Keratinocyte (primary cell): ENCODE data around the gene HEATR3. TPM values are rescaled to one million over a fixed set of nuclear protein-coding genes. Genes with fewer than 3 reads are reported as not detected.

Experiments used
- DNase-seq: peaks from one replicate; pipeline ENCODE4 v3.0.0-alpha.2; 2011; ENCODE audit warnings: low read depth, missing footprints, low spot score
- FAIRE-seq: peaks from 2 replicates; lab custom pipeline; 2011; peaks lifted over from hg19 to GRCh38; lab: Jason Lieb, UNC
- H2AFZ ChIP-seq: 2 replicates; pipeline ENCODE4 v1.6.0; 2012; ENCODE audit warnings: low read length, control low read depth, inconsistent platforms; ENCODE audit not compliant: control insufficient read depth
- H3K27ac ChIP-seq: 2 replicates; pipeline ENCODE4 v1.5.1; 2011; ENCODE audit warnings: low read length; ENCODE audit not compliant: control insufficient read depth, insufficient read depth
- H3K27me3 ChIP-seq: 3 replicates; pipeline ENCODE4 v1.6.0; 2011; ENCODE audit warnings: low read length; ENCODE audit not compliant: control insufficient read depth, insufficient read depth; ENCODE audit errors: extremely low read depth
- H3K36me3 ChIP-seq, 2 experiments: 2 replicates in 1 of 2; 3 replicates in 1 of 2; pipeline ENCODE4 v1.5.1; 2011; ENCODE audit warnings: low read length in 2 of 2, mild to moderate bottlenecking in 1 of 2; ENCODE audit not compliant: control insufficient read depth in 2 of 2, insufficient read depth in 2 of 2; ENCODE audit errors: extremely low read depth in 1 of 2
- H3K4me1 ChIP-seq: 3 replicates; pipeline ENCODE4 v1.5.1; 2011; ENCODE audit warnings: low read length; ENCODE audit not compliant: control insufficient read depth, insufficient read depth; ENCODE audit errors: extremely low read depth
- H3K4me2 ChIP-seq: 3 replicates; pipeline ENCODE4 v1.6.0; 2011; ENCODE audit warnings: low read depth, low read length; ENCODE audit not compliant: control insufficient read depth, insufficient read depth; ENCODE audit errors: extremely low read depth
- H3K4me3 ChIP-seq, 3 experiments: fragments of 200-600 bp in 1 of 3; sonication (generic) in 1 of 3; 2 replicates in 2 of 3; 3 replicates in 1 of 3; pipeline ENCODE4 v1.5.1; 2011 to 2016; ENCODE audit warnings: low read length in 3 of 3, mild to moderate bottlenecking in 3 of 3, control low read depth in 2 of 3, inconsistent platforms in 1 of 3, low read depth in 1 of 3, mixed read lengths in 1 of 3, mixed run types in 1 of 3, moderate library complexity in 1 of 3; ENCODE audit not compliant: control insufficient read depth in 2 of 3, insufficient read depth in 2 of 3; ENCODE audit errors: extremely low read depth in 1 of 3
- H3K79me2 ChIP-seq: 2 replicates; pipeline ENCODE4 v1.6.0; 2012; ENCODE audit warnings: low read length; ENCODE audit not compliant: control insufficient read depth, insufficient read depth
- H3K9ac ChIP-seq: 3 replicates; pipeline ENCODE4 v1.6.0; 2011; ENCODE audit warnings: low read length; ENCODE audit not compliant: control insufficient read depth, insufficient read depth; ENCODE audit errors: extremely low read depth
- H3K9me1 ChIP-seq: 3 replicates; pipeline ENCODE4 v1.6.0; 2011; ENCODE audit warnings: low read length; ENCODE audit not compliant: control insufficient read depth, insufficient read depth; ENCODE audit errors: extremely low read depth
- H3K9me3 ChIP-seq: 2 replicates; pipeline ENCODE4 v1.5.1; 2012; ENCODE audit warnings: low read depth, low read length; ENCODE audit not compliant: control insufficient read depth
- H4K20me1 ChIP-seq: 3 replicates; pipeline ENCODE4 v1.6.0; 2011; ENCODE audit warnings: low read length; ENCODE audit not compliant: control insufficient read depth, insufficient read depth; ENCODE audit errors: extremely low read depth
- EZH2 ChIP-seq: IDR thresholded peaks from one replicate; pipeline ENCODE4 v1.6.1; 2012; ENCODE audit warnings: inconsistent platforms, mild to moderate bottlenecking, low read length, moderate library complexity
- dilution Hi-C: fragments of 300-500 bp; cut with MboI; formaldehyde crosslinking; loops from one replicate; pipeline ENCODE4 v1.7.0; 2020; ENCODE audit warnings: low sequenced_read_pairs; ENCODE audit not compliant: extremely low pct_ligation_motif_present
- polyA plus RNA-seq, 5 experiments: library from polyadenylated mRNA; depleted of rRNA in 3 of 5; stranded (reverse) in 3 of 5; stranded (forward) in 1 of 5; unstranded in 1 of 5; fragments of >200 nt; gene quantifications; 1 replicate in 1 of 5; 2 replicates in 3 of 5; 3 replicates in 1 of 5; pipeline versions ENCODE4 v1.2.1 to v1.2.3, GENCODE V29; 2011 to 2012; ENCODE audit warnings: missing spikeins in 2 of 5, low read depth in 1 of 5, low replicate concordance in 1 of 5
- TF ChIP-seq, protein P1 (sequence below), 3 experiments: IDR thresholded peaks in 1 of 3; conservative IDR thresholded peaks in 1 of 3; optimal IDR thresholded peaks in 1 of 3; 2 replicates in 2 of 3; 3 replicates in 1 of 3; pipeline versions ENCODE3 to v1.5.1; 2011; ENCODE audit warnings: low read length in 3 of 3, mild to moderate bottlenecking in 3 of 3, moderate library complexity in 2 of 3, control low read depth in 1 of 3, inconsistent platforms in 1 of 3; ENCODE audit not compliant: insufficient read depth in 2 of 3; ENCODE audit errors: extremely low read depth in 1 of 3

HEATR3 gene
- polyA plus RNA-seq, 1 donor (not counting 4 experiments of a cell fraction or from before 2014, with no cell fraction given), result 27.2 TPM

DNA sequence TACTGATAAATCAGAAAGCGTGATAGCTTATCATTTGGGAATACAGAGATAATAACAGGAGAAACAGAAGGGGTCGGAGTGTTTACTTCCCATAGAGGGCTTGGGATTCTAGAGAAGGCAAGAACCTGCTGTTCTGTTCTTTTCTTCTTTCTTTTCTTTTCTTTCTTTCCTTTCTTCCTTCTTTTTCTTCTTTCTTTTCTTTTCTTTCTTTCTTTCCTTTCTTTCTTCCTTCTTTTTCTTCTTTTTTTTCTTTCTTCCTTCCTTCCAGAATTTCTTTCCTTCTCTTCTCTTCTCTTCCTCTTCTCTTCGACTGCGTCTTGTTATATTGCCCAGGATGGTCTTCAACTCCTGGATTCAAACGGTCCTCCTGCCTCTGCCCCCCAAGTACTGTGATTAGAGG, 22.4 kb upstream of the HEATR3 start:
- TF ChIP-seq, protein P1, sequence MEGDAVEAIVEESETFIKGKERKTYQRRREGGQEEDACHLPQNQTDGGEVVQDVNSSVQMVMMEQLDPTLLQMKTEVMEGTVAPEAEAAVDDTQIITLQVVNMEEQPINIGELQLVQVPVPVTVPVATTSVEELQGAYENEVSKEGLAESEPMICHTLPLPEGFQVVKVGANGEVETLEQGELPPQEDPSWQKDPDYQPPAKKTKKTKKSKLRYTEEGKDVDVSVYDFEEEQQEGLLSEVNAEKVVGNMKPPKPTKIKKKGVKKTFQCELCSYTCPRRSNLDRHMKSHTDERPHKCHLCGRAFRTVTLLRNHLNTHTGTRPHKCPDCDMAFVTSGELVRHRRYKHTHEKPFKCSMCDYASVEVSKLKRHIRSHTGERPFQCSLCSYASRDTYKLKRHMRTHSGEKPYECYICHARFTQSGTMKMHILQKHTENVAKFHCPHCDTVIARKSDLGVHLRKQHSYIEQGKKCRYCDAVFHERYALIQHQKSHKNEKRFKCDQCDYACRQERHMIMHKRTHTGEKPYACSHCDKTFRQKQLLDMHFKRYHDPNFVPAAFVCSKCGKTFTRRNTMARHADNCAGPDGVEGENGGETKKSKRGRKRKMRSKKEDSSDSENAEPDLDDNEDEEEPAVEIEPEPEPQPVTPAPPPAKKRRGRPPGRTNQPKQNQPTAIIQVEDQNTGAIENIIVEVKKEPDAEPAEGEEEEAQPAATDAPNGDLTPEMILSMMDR (optimal IDR thresholded peaks at IDR 0.05 in 1 of 3, IDR thresholded peaks at IDR 0.05 in 1 of 3, conservative IDR thresholded peaks at IDR 0.05 in 1 of 3; ENCODE audit: extremely low read depth in 1 of 3, insufficient read depth in 2 of 3, low read length in 3 of 3), result no peak
- TF ChIP-seq EZH2, result no peak
- H3K4me2 ChIP-seq, result no peak overlapping the region
- no peaks in the 10 kb centered on the region for H3K27me3 ChIP-seq
- H3K9me1 ChIP-seq, result no peaks in the 10 kb centered on the region
- no peaks in the 10 kb centered on the region for H3K4me1 ChIP-seq
- FAIRE-seq (no peak), DNase-seq (no peak)
- H3K4me3 ChIP-seq, result no peak overlapping the region
- no peaks in the 10 kb centered on the region for H3K79me2 ChIP-seq
- no peaks in the 10 kb centered on the region for H3K9me3 ChIP-seq
- H3K36me3 ChIP-seq, result no peaks in the 10 kb centered on the region
- dilution Hi-C loops, result no loop called here
- no peak overlapping the region for H3K9ac ChIP-seq
- H4K20me1 ChIP-seq, result no peaks in the 10 kb centered on the region
- H2AFZ ChIP-seq, result no peak overlapping the region
- H3K27ac ChIP-seq, result no peak overlapping the region

GRCh38 chr16:50045412-50045811, 20.4 kb upstream of the HEATR3 start:
- Histone ChIP-seq H3K4me1 (no peaks in the 10 kb centered on the region), H3K79me2 (no peaks in the 10 kb centered on the region), H3K9me3 (no peaks in the 10 kb centered on the region), H3K27ac (no peak overlapping the region), H2AFZ (no peak overlapping the region), H3K9me1 (no peaks in the 10 kb centered on the region), H3K36me3 (no peaks in the 10 kb centered on the region), H3K27me3 (no peaks in the 10 kb centered on the region), H3K9ac (no peak overlapping the region), H3K4me3 (no peak overlapping the region), H3K4me2 (no peak overlapping the region), H4K20me1 (no peaks in the 10 kb centered on the region)
- FAIRE-seq (no peak), DNase-seq (no peak)
- TF ChIP-seq EZH2, result no peak
- TF ChIP-seq, protein P1 (optimal IDR thresholded peaks at IDR 0.05 in 1 of 3, IDR thresholded peaks at IDR 0.05 in 1 of 3, conservative IDR thresholded peaks at IDR 0.05 in 1 of 3; ENCODE audit: extremely low read depth in 1 of 3, insufficient read depth in 2 of 3, low read length in 3 of 3), result no peak
- dilution Hi-C loops, result no loop called here
